ENCODE results near the gene PAQR3.

PAQR3 gene

GRCh38 chr4:78949735-78950134 lies 10.5 kb upstream of the PAQR3 start:
- H3K4me3 ChIP-seq (replicated peaks; ENCODE audit: low read depth, low read length) = no peak overlapping the region
- no peak for DNase-seq (ENCODE audit: extremely low read depth, low read depth)
- TF ChIP-seq CTCF (IDR thresholded peaks at IDR 0.05; ENCODE audit: low read depth, low read length, missing control alignments) = no peak

GRCh38 chr4:78945651-78946179 lies 6.5 kb upstream of the PAQR3 start:
- TF ChIP-seq CTCF (IDR thresholded peaks at IDR 0.05; ENCODE audit: low read depth, low read length, missing control alignments) = no peak
- H3K4me3 ChIP-seq (replicated peaks; ENCODE audit: low read depth, low read length) = no peak overlapping the region
- DNase-seq (ENCODE audit: extremely low read depth, low read depth) = no peak

- H3K4me3 ChIP-seq (replicated peaks; ENCODE audit: low read depth, low read length) = no peak overlapping the region
- no peak for TF ChIP-seq CTCF (IDR thresholded peaks at IDR 0.05; ENCODE audit: low read depth, low read length, missing control alignments)
- DNase-seq (ENCODE audit: extremely low read depth, low read depth) = no peak
These were observed 5.1 kb upstream of the PAQR3 start for GRCh38 chr4:78944381-78944780.

GRCh38 chr4:78940752-78941151 lies 1.5 kb upstream of the PAQR3 start:
- no peak overlapping the region for H3K4me3 ChIP-seq (replicated peaks; ENCODE audit: low read depth, low read length)
- DNase-seq (ENCODE audit: extremely low read depth, low read depth) = no peak
- TF ChIP-seq CTCF (IDR thresholded peaks at IDR 0.05; ENCODE audit: low read depth, low read length, missing control alignments) = no peak

GRCh38 chr4:78939667-78940008 lies 400 bp upstream of the PAQR3 start:
- peak overlapping the region; percentile 78 for H3K4me3 ChIP-seq (replicated peaks; ENCODE audit: low read depth, low read length)
- TF ChIP-seq CTCF (IDR thresholded peaks at IDR 0.05; ENCODE audit: low read depth, low read length, missing control alignments) = no peak
- no peak for DNase-seq (ENCODE audit: extremely low read depth, low read depth)

GRCh38 chr4:78938474-78938867 lies 767 bp downstream of the PAQR3 start:
- no peak for TF ChIP-seq CTCF (IDR thresholded peaks at IDR 0.05; ENCODE audit: low read depth, low read length, missing control alignments)
- no peak for DNase-seq (ENCODE audit: extremely low read depth, low read depth)
- H3K4me3 ChIP-seq (replicated peaks; ENCODE audit: low read depth, low read length) = peak overlapping the region; percentile 78

GRCh38 chr4:78937837-78938236 lies 1.4 kb downstream of the PAQR3 start:
- peak overlapping the region; percentile 78 for H3K4me3 ChIP-seq (replicated peaks; ENCODE audit: low read depth, low read length)
- no peak for DNase-seq (ENCODE audit: extremely low read depth, low read depth)
- TF ChIP-seq CTCF (IDR thresholded peaks at IDR 0.05; ENCODE audit: low read depth, low read length, missing control alignments) = no peak

All from HFF-Myc (cell line).